HFF-Myc (cell line): ENCODE data around the gene SLC41A1.

Source experiments
- DNase-seq: peaks from one replicate; pipeline ENCODE4 v3.0.0-alpha.2; 2011; ENCODE audit warnings: low read depth; ENCODE audit errors: extremely low read depth
- H3K4me3 ChIP-seq: replicated peaks from 2 replicates; pipeline ENCODE4 v1.5.1; 2011; ENCODE audit warnings: low read depth, mild to moderate bottlenecking, control low read depth, low read length
- CTCF ChIP-seq: IDR thresholded peaks from 2 replicates; pipeline ENCODE4 v1.5.1; 2012; ENCODE audit warnings: mild to moderate bottlenecking, low read depth, low read length, control low read depth; ENCODE audit errors: missing control alignments

Gene SLC41A1

GRCh38 chr1:205800981-205801703, 11.9 kb downstream of the SLC41A1 start:
- DNase-seq, result no peak
- no peak overlapping the region for H3K4me3 ChIP-seq
- no peak for TF ChIP-seq CTCF

GRCh38 chr1:205800427-205800826, 12.6 kb downstream of the SLC41A1 start:
- no peak for DNase-seq
- no peak for TF ChIP-seq CTCF
- H3K4me3 ChIP-seq, result no peak overlapping the region

GRCh38 chr1:205798577-205798976, 14.4 kb downstream of the SLC41A1 start:
- DNase-seq, result no peak

GRCh38 chr1:205797168-205797567, 15.8 kb downstream of the SLC41A1 start:
- no peak overlapping the region for H3K4me3 ChIP-seq
- TF ChIP-seq CTCF, result no peak
- no peak for DNase-seq

More at GRCh38 chr1:205798577-205798976, 14.4 kb downstream of the SLC41A1 start:
- TF ChIP-seq CTCF, result no peak
- H3K4me3 ChIP-seq, result no peak overlapping the region

GRCh38 chr1:205794011-205794730, 18.8 kb downstream of the SLC41A1 start:
- no peak for DNase-seq
- TF ChIP-seq CTCF, result no peak
- no peak overlapping the region for H3K4me3 ChIP-seq

GRCh38 chr1:205792961-205793673, 19.9 kb downstream of the SLC41A1 start:
- H3K4me3 ChIP-seq, result no peak overlapping the region
- TF ChIP-seq CTCF, result no peak
- no peak for DNase-seq
